ENCODE results near the gene DUSP5. TPM values are rescaled to one million over a fixed set of nuclear protein-coding genes. Genes with fewer than 3 reads are reported as not detected.

Gene DUSP5
- total RNA-seq, 1 donor from 2014 or later, result 16.3 TPM

- DNase-seq (ENCODE audit: extremely low spot score, unreplicated experiment), result no peak
- no peak for TF ChIP-seq CTCF (conservative IDR thresholded peaks at IDR 0.05)
- Mint-ChIP-seq H3K27me3 (peaks cover 5% of the 10 kb centered on the region), H3K4me3 (no peak overlapping the region), H3K27ac (no peak overlapping the region), H3K9me3 (no peaks in the 10 kb centered on the region), H3K36me3 (no peaks in the 10 kb centered on the region), H3K4me1 (ENCODE audit: unreplicated experiment) (peaks cover 13% of the 10 kb centered on the region)
Observed at GRCh38 chr10:110457851-110458250, 39.9 kb upstream of the DUSP5 start.

- H3K9me3 Mint-ChIP-seq, result no peaks in the 10 kb centered on the region
Observed at GRCh38 chr10:110458266-110458920, 39.3 kb upstream of the DUSP5 start.

DNA sequence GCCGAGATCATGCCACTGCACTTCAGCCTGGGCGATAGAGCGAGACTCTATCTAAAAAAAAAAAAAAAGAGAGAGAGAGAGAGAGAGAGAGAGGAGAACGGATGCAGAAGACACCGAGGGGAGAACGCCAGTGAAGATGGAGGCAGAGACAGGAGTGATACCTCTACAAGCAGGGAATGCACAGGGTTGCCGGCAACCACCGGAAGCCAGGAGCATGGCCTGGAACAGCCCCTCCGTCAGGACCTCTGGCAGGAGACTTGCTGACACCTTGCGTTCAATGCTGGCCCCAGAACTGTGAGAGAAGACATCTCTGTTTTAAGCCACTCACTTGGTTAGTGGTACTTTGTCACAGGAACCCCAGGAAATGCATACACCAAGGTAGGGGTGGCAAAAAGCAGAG is 38.1 kb upstream of the DUSP5 start:
- no peaks in the 10 kb centered on the region for H3K36me3 Mint-ChIP-seq
- H3K27ac Mint-ChIP-seq, result no peak overlapping the region
- H3K9me3 Mint-ChIP-seq, result no peaks in the 10 kb centered on the region
- H3K4me1 Mint-ChIP-seq (ENCODE audit: unreplicated experiment), result peaks cover 13% of the 10 kb centered on the region
- no peak overlapping the region for H3K4me3 Mint-ChIP-seq
- DNase-seq (ENCODE audit: extremely low spot score, unreplicated experiment), result no peak
- H3K27me3 Mint-ChIP-seq, result peaks cover 5% of the 10 kb centered on the region
- TF ChIP-seq CTCF (conservative IDR thresholded peaks at IDR 0.05), result no peak

More at GRCh38 chr10:110458266-110458920, 39.3 kb upstream of the DUSP5 start:
- H3K27ac Mint-ChIP-seq, result peak overlapping the region; percentile 32
- H3K27me3 Mint-ChIP-seq, result peaks cover 5% of the 10 kb centered on the region
- DNase-seq (ENCODE audit: extremely low spot score, unreplicated experiment), result no peak
- H3K36me3 Mint-ChIP-seq, result no peaks in the 10 kb centered on the region
- H3K4me1 Mint-ChIP-seq (ENCODE audit: unreplicated experiment), result peaks cover 13% of the 10 kb centered on the region
- H3K4me3 Mint-ChIP-seq, result no peak overlapping the region
- no peak for TF ChIP-seq CTCF (conservative IDR thresholded peaks at IDR 0.05)

DNA sequence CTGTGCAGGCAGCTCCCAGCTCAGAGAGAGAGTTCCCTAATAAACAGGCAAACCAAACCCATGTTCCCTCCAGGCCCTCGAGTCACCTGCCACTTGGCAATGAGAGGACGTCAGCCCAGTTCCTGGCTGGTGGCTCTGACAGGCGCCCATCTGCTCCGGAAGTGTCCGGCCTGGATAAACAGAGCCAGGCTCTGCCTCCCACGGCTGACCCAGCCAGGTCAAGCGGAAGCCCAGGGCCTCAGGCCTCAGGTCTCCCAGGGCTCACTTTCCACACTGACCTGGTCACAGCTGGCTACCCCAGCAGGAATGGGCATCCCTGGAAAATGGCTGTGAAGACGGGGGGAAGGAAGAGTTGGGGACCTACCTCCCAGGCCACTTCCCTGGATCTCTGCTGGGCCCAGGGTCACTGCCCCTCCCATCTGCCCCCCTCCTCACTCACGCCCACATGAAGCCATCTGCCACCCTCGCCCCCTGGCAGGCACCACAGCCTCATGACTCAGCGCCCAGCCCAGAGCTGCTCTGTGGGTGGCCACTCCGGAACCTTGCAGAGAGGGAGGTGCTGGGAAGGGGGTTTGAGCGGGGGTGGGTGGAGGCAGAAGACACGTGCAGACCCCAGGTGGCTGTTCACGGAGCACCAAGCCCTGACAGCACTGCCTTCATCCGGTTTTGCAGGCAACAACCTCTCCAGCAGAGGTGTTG is 37.4 kb upstream of the DUSP5 start:
- H3K36me3 Mint-ChIP-seq, result no peaks in the 10 kb centered on the region
- no peak for DNase-seq (ENCODE audit: extremely low spot score, unreplicated experiment)
- peaks cover 18% of the 10 kb centered on the region for H3K4me1 Mint-ChIP-seq (ENCODE audit: unreplicated experiment)
- peaks cover 5% of the 10 kb centered on the region for H3K27me3 Mint-ChIP-seq
- H3K9me3 Mint-ChIP-seq, result no peaks in the 10 kb centered on the region
- no peak for TF ChIP-seq CTCF (conservative IDR thresholded peaks at IDR 0.05)
- H3K27ac Mint-ChIP-seq, result no peak overlapping the region
- H3K4me3 Mint-ChIP-seq, result no peak overlapping the region

DNA sequence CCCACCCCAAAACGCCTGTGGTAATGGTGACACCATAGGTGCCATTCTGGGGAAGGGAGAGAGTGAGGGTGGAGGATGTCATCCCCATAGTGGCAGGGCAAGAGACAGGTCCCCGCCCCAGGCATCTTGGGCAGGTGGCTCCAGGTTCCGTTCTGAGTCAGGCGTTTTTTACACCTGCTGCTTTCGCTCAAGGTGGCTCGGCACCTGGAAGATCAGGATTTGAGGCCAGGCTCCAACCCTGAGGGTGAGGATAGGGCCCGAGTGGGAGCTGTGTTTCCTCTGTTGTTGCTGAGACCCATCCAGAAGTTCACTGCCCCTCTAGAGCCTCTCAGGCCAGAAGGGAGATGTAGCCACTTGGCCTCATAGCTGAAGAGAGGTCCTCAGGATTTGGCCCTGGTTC is 36.6 kb upstream of the DUSP5 start:
- no peak for DNase-seq (ENCODE audit: extremely low spot score, unreplicated experiment)

More for the DNA sequence above, 36.6 kb upstream of the DUSP5 start:
- Mint-ChIP-seq H3K9me3 (no peaks in the 10 kb centered on the region), H3K27ac (no peak overlapping the region), H3K36me3 (no peaks in the 10 kb centered on the region), H3K4me3 (no peak overlapping the region), H3K4me1 (ENCODE audit: unreplicated experiment) (peaks cover 21% of the 10 kb centered on the region), H3K27me3 (no peaks in the 10 kb centered on the region)
- TF ChIP-seq CTCF (conservative IDR thresholded peaks at IDR 0.05), result no peak
